Tibial nerve (tissue), 4 donors: ENCODE data around the gene PHC2.

Experiments used
- CTCF ChIP-seq, 5 experiments: fragments of 200-600 bp in 3 of 5; fragments of 450-650 bp in 2 of 5; sonication (generic) in 3 of 5; IDR thresholded peaks; one replicate each; pipeline ENCODE4 v1.5.1; 2016 to 2019; ENCODE audit warnings: antibody characterized with exemption in 5 of 5, mild to moderate bottlenecking in 3 of 5, moderate library complexity in 2 of 5
- EP300 ChIP-seq, 2 donors: sonication (generic); formaldehyde crosslinking; IDR thresholded peaks; one replicate each; pipeline ENCODE4 v1.6.1; 2017; ENCODE audit warnings: antibody characterized with exemption in 2 of 2, mild to moderate bottlenecking in 1 of 2
- POLR2A ChIP-seq, 2 donors: fragments of 450-650 bp; IDR thresholded peaks; one replicate each; pipeline ENCODE4 v1.6.1; 2017; ENCODE audit warnings: antibody characterized with exemption in 2 of 2, mild to moderate bottlenecking in 2 of 2, moderate library complexity in 2 of 2

- TF ChIP-seq CTCF (IDR thresholded peaks at IDR 0.05) (no peak), POLR2A (IDR thresholded peaks at IDR 0.05) (no peak), EP300 (IDR thresholded peaks at IDR 0.05) (no peak)
Measured at GRCh38 chr1:33369764-33370163, 61.1 kb downstream of the PHC2 start.
